ENCODE results near the gene PRRT1B.

DNA sequence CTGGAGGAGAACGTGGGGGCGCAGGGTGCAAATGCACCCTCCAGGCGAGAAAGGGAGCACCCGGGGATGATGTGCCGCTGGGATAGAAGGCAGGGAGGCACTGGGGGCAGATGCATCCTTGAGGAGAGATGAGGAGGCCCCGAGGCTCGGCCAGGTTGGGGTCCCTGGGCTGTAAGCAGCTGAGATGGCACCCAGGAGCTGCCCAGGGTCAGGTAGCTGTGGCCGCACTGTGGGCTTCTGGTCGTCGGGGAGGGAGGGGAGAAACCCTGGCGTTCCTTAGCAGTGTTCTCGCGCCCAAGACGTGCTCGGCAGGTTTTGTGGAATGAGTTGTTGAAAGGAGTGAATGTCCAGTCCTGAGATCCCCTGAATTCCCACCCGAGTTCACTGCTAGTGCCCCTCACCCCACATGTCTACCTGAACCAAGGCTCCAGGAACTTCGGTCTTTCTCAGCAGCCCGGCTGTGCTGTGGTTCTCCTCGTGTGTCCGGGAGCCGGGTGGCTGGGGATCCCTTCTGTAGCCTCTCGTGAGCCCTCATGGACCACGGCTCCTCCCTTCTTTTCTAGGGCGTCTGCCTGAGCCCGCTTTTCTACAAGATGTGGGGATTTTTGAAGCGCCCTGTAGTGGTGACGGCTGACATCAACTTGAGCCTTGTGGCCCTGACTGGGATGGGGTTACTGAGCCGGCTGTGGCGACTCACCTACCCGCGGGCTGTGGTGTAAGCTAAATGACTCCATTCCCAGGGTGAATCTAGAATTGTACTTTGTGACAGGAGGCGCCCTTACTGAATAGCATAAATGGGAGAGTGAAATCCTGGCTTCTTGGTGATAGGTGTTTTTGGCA lies 41.5 kb upstream of the PRRT1B start:
- TF ChIP-seq, protein P1, sequence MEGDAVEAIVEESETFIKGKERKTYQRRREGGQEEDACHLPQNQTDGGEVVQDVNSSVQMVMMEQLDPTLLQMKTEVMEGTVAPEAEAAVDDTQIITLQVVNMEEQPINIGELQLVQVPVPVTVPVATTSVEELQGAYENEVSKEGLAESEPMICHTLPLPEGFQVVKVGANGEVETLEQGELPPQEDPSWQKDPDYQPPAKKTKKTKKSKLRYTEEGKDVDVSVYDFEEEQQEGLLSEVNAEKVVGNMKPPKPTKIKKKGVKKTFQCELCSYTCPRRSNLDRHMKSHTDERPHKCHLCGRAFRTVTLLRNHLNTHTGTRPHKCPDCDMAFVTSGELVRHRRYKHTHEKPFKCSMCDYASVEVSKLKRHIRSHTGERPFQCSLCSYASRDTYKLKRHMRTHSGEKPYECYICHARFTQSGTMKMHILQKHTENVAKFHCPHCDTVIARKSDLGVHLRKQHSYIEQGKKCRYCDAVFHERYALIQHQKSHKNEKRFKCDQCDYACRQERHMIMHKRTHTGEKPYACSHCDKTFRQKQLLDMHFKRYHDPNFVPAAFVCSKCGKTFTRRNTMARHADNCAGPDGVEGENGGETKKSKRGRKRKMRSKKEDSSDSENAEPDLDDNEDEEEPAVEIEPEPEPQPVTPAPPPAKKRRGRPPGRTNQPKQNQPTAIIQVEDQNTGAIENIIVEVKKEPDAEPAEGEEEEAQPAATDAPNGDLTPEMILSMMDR (conservative IDR thresholded peaks at IDR 0.05) = no peak
- no peak for TF ChIP-seq ZFX (IDR thresholded peaks at IDR 0.05)
